NOMO-1 (cell line): ENCODE measurements around the gene EML4.

Source experiments
- DNase-seq, 2 experiments: peaks; one replicate each; lab custom pipeline; 2025; ENCODE audit not compliant: unreplicated experiment in 2 of 2; lab: John Stamatoyannopoulos, UW

Gene EML4

DNA sequence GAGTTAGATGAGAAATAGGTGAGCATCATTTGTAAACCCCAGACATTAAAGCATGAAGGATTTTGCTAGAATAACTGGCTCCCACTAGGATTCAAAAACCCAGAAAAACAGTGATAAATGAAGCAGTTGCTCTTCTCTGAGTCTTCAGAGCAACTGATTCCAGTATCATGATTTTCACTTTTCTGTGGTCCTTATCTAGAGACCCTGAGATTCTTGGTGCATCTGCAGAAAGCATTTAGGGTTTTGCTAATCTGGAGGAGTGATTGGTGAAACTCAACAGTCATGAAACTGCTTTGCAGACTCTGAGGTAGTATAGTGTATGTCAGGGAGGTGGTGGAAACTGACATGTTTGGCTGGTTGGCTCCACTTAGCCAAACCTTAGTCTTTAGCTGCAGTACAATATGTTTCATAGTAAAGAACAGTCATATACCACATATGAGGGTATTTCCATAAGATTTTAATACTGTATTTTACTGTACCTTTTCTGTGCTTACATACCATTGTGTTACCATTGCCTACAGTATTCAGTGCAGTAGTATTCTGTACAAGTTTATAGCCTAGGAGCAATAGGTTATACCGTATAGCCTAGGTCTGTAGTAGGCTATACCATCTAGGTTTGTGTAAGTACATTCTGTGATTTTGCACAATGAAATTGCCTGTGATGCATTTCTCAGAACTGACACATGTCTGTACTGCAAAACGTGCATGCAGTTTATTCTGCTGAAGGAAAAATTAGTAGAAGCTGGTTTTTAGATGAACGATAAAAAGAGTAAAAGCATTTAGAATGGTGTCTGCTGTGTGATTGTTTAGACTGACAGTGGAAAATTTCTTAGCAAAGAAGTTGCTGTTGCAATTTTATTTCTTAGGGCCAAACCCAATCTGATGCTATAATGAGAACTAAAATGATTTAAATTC lies 23.8 kb downstream of the EML4 start:
- no peak for DNase-seq

DNA sequence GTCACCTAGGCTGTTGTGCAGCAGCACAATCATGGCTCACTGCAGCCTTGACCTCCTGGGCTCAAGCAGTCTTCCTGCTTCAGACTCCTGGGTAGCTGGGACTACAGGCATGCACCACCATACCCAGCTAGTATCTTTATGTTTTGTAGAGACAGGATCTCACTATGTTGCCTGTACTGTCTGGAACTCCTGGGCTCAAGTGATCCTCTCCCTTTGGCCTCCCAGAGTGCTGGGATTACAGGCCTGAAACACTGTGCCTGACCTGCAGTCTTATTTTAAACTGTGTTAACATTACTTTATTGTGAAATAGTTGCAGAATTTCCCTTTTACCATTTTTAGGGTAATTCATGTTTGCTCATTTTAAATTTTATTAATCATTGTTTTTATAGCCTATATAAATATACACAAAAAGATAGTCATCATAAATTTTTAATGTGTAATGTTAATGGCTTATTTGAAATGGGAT lies 24.6 kb downstream of the EML4 start:
- DNase-seq = no peak

GRCh38 chr2:42194428-42194827 lies 25.3 kb downstream of the EML4 start:
- no peak for DNase-seq

GRCh38 chr2:42195559-42195958 lies 26.4 kb downstream of the EML4 start:
- DNase-seq = no peak

DNA sequence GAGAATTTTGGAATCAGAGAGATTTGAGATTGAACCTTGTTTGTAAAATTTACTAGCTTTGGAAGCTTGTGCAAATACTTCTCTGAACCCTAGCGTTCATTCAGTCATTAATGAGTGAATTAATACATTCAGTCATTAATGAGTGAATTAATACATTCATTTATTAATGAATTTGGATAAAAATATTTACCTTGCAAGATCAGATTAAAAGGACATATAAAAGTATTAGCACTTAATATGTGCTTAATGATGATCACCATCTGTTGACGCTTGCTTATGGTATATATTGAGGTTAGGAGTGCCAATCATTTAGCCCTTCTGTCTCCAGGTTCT lies 26.9 kb downstream of the EML4 start:
- no peak for DNase-seq

DNA sequence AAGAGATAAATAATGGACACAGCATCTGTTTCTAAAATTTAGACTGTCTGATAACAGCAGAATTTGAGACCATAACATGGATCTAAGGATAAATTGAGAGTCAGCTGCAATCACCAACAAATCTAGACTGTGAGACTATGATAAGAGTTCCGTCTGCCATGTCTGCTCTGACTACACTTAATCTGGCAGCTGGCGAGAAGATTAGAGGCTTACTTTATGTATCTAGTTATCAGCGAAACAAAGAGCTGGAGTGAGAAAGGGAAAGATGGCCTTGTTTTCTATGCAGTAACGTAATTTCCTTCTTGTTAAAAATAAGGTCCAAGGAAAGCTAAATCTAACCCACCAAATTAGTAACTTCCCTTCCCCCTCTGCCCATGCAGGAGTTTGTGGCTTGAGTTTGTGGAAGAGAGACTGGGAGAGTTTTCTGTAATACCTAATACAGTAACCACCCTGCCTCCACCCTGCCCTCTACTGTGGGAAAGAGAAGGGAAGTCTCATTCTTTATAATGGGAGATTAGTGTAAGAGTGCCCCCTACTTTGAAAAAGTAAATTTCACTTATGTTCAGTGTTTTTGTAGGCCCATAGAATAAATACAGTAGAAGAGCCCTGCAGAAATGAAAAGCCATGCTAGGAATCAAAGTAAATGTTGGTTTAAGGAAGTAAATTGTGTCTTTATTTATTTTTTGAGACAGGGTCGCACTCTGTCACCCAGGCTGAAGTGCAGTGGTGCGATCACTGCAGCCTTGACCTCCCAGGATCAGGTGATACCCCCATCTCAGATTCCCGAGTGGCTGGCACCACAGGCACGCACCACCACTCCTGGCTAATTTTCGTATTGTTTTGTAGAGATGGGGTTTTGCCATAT lies 27.5 kb downstream of the EML4 start:
- peak; percentile 68 to 80 for DNase-seq

- no peak for DNase-seq
Measured at GRCh38 chr2:42197792-42198191, 28.6 kb downstream of the EML4 start.

- no peak for DNase-seq
Measured at GRCh38 chr2:42198466-42198865, 29.3 kb downstream of the EML4 start.

- DNase-seq = no peak
Measured at GRCh38 chr2:42199002-42199401, 29.8 kb downstream of the EML4 start.

GRCh38 chr2:42199626-42200025 lies 30.5 kb downstream of the EML4 start:
- DNase-seq = no peak

GRCh38 chr2:42200926-42201855 lies 32.0 kb downstream of the EML4 start:
- no peak for DNase-seq

- DNase-seq = no peak
Measured at GRCh38 chr2:42202634-42203008, 33.5 kb downstream of the EML4 start.

- no peak for DNase-seq
Measured at GRCh38 chr2:42203792-42204191, 34.6 kb downstream of the EML4 start.

GRCh38 chr2:42205337-42205736 lies 36.2 kb downstream of the EML4 start:
- DNase-seq = no peak

GRCh38 chr2:42207826-42208225 lies 38.7 kb downstream of the EML4 start:
- no peak for DNase-seq

DNA sequence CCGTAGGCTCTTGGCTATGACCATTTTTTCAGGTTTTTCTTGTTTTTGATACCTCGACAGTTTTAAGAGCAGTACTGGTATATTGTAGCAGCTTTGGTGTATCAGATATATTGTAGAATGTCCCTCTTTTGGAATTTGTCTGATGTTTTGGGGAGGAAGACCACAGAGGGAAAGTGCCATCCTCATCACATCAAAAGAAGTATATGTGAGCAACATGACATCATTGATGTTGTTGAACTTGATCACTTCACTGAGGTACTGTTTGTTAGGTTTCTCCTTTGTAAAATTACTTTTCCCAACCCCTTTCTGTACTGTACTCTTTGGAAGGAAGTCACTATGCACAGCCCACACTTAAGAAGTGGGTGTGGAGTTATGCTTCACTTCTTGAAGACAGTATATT lies 41.0 kb downstream of the EML4 start:
- DNase-seq = no peak

DNA sequence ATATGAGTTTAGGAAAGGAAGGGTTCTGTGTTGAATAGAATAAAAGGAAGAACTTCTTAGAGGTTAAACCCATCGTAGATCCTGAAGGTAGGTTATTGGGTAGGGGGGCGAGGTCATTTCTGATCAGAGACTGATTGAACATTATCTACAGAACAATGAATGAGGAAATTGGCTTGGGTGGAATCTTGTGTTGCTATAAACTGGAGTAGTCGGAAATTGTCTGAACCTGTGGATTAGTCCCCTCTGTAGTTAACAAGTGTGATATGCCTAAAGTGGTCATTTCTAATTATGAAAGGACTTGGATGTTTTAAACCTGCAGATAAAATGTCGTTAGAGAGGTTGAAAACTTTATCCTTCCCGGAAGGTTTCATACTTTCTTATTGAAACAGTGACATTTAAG lies 42.1 kb downstream of the EML4 start:
- DNase-seq = no peak

DNA sequence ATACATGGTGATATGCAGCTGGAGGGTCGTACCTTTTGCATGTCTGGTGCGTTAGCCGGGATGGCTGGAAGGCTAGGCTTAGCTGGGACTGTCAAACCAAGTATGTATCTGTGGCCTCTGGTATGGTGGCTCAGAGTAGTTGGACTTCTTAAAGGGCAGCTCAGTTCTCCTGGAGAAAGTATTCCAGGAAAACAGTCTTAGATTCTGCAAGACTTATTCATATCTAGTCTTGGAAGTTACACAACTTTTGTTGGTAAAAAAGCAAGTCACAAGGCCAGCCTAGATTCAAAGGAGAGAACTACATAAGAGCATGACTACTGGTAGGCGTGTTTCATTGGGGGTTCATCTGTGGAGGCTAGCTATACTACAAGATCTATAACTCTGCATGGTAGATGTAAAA lies 45.5 kb downstream of the EML4 start:
- DNase-seq = no peak

DNA sequence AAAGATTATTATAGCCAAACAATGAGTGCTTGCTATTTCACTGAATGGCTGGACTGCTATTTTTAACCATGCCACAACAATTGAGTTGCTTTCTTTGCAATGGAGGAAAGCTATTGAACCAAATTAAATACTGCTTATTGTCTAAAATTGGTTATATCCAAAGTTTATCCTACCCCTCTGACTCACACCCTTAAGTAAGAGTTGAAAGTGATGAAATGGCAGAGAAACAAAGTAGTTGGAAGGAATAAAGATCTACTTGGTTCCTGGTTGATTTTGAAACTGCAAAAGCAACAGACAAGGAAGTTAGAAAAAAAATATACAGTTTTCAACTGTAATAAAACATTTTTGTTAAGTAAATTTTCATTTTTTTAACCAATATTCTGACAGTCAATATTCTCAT lies 47.5 kb downstream of the EML4 start:
- DNase-seq = peak; percentile 58 to 79

- DNase-seq = no peak
Measured at GRCh38 chr2:42217307-42217706, 48.2 kb downstream of the EML4 start.

- no peak for DNase-seq
Measured at GRCh38 chr2:42217914-42218313, 48.8 kb downstream of the EML4 start.
